Measurements from ENCODE around the gene NAA16. TPM values are rescaled to one million over a fixed set of nuclear protein-coding genes. Genes with fewer than 3 reads are reported as not detected.

The NAA16 gene
- total and polyA plus RNA-seq, 10 of the 15 experiments (the other 5 are each of a cell fraction or from before 2014, with no cell fraction given): 5.4 to 18.5 (median 13.2) TPM

DNA sequence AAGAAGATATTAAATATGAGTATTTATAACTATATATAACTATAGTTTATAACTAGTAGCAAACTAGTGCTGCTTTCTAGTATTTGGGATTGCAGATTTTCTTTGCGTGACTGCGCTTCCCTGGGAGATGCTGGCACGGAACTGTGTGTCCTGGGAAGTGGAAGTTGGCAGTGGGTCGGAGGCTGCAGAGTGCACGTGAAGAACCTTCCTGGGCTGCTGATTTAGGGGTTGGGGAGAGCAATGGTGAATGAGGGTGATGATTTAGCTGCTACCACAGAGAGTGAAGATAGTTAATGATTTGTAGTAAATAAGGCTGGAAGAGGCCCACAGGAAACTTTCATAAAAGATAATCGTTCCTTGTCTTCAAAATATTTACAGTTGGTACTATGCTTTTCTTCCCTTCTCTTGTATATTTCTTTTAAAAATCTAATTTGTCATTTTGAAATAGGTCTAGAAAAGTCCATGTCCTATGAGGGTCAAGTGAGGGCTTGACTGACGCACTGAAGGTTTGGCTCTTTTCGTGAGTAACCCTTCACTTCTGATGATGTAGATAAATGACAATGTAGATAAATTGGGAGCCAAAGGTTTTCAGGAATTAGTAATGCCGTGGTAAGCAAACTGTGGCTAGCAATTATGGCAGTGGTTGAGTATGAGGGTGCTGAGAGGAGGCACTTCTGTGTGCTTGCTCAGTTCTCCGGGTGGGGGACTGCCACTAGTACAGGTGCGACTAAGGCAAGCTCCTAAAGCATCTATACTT lies 3.0 kb upstream of the NAA16 start:
- intact Hi-C loops (cut with micrococcal nuclease; ENCODE audit: unreplicated experiment): no loop called here
- ATAC-seq (no peak), DNase-seq (ENCODE audit: low read depth, low spot score) (no peak), FAIRE-seq (no peak)
- no peak overlapping the region for H3K4me3 ChIP-seq
- ChIA-PET SMC1A (ENCODE audit: uncharacterized antibody, unreplicated experiment) (no interaction called here), CTCF (no interaction called here), POLR2A (no interaction called here), RAD21 (ENCODE audit: unreplicated experiment) (no interaction called here)
- peaks cover 20% of the 10 kb centered on the region for H3K79me2 ChIP-seq (ENCODE audit: control insufficient read depth, insufficient read depth, low read length)
- no peak overlapping the region for H2AFZ ChIP-seq (ENCODE audit: control insufficient read depth, low read depth, low read length)
- in situ Hi-C loops (cut with MboI): no loop called here
- H3K36me3 ChIP-seq (ENCODE audit: control insufficient read depth in 2 of 2, insufficient read depth in 2 of 2, low read length in 1 of 2): no peaks in the 10 kb centered on the region
- BruUV-seq (replicated peaks): no TSS peak
- H3K9me3 ChIP-seq (replicated peaks; ENCODE audit: control insufficient read depth, insufficient read depth, low read length): no peaks in the 10 kb centered on the region
- no peaks in the 10 kb centered on the region for H4K20me1 ChIP-seq (ENCODE audit: control insufficient read depth, insufficient read depth)
- H3K27me3 ChIP-seq (replicated peaks in 1 of 2; ENCODE audit: control insufficient read depth in 2 of 2, insufficient read depth in 2 of 2, low read length in 1 of 2): no peaks in the 10 kb centered on the region
- H3K27ac ChIP-seq (ENCODE audit: control insufficient read depth, insufficient read depth): no peak overlapping the region
- H3K4me1 ChIP-seq (ENCODE audit: control insufficient read depth, insufficient read depth, low read length): no peaks in the 10 kb centered on the region
- no peak overlapping the region for H3K9ac ChIP-seq (ENCODE audit: control insufficient read depth, insufficient read depth, low read length)
- WGBS (ENCODE audit: insufficient coverage, insufficient replicate concordance, low lambda C conversion rate, missing lambda C conversion rate): 79% methylated on average over 11 of the region's 11 CpGs
- no peak overlapping the region for H3K4me2 ChIP-seq (ENCODE audit: control insufficient read depth, insufficient read depth)
- TF ChIP-seq, protein P1, sequence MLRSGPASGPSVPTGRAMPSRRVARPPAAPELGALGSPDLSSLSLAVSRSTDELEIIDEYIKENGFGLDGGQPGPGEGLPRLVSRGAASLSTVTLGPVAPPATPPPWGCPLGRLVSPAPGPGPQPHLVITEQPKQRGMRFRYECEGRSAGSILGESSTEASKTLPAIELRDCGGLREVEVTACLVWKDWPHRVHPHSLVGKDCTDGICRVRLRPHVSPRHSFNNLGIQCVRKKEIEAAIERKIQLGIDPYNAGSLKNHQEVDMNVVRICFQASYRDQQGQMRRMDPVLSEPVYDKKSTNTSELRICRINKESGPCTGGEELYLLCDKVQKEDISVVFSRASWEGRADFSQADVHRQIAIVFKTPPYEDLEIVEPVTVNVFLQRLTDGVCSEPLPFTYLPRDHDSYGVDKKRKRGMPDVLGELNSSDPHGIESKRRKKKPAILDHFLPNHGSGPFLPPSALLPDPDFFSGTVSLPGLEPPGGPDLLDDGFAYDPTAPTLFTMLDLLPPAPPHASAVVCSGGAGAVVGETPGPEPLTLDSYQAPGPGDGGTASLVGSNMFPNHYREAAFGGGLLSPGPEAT (IDR thresholded peaks at IDR 0.05; ENCODE audit: low read depth): no peak
- TF ChIP-seq PBX3 (IDR thresholded peaks at IDR 0.05; ENCODE audit: insufficient replicate concordance, low read depth, low read length): no peak
- no peak for TF ChIP-seq CEBPZ (IDR thresholded peaks at IDR 0.05; ENCODE audit: low read depth, low read length)
- TF ChIP-seq CHD4 (IDR thresholded peaks at IDR 0.05): no peak
- no peak for TF ChIP-seq ZNF207 (IDR thresholded peaks at IDR 0.05; ENCODE audit: borderline replicate concordance)
- TF ChIP-seq NFYA (IDR thresholded peaks at IDR 0.05; ENCODE audit: borderline replicate concordance, low read depth, low read length): no peak
- no peak for TF ChIP-seq ZZZ3 (IDR thresholded peaks at IDR 0.05; ENCODE audit: control insufficient read depth, insufficient read length, low read depth)
- no peak for TF ChIP-seq CBFB (IDR thresholded peaks at IDR 0.05; ENCODE audit: low read depth)
- no peak for TF ChIP-seq CHD1 (IDR thresholded peaks at IDR 0.05; ENCODE audit: low read depth, low read length)
- TF ChIP-seq POLR2A (IDR thresholded peaks at IDR 0.05; ENCODE audit: low read depth, low read length): no peak
- TF ChIP-seq MYB (IDR thresholded peaks at IDR 0.05; ENCODE audit: borderline replicate concordance, low read depth, low read length): no peak
- TF ChIP-seq POLR2AphosphoS2 (IDR thresholded peaks at IDR 0.05; ENCODE audit: low read depth, low read length): no peak
- TF ChIP-seq ZBTB40 (IDR thresholded peaks at IDR 0.05; ENCODE audit: borderline replicate concordance): no peak
- no peak for TF ChIP-seq TAF1 (IDR thresholded peaks at IDR 0.05; ENCODE audit: borderline replicate concordance, low read depth, low read length)

Data from GM12878 (cell line).